Measurements from ENCODE around the gene PHRF1.

The PHRF1 gene

DNA sequence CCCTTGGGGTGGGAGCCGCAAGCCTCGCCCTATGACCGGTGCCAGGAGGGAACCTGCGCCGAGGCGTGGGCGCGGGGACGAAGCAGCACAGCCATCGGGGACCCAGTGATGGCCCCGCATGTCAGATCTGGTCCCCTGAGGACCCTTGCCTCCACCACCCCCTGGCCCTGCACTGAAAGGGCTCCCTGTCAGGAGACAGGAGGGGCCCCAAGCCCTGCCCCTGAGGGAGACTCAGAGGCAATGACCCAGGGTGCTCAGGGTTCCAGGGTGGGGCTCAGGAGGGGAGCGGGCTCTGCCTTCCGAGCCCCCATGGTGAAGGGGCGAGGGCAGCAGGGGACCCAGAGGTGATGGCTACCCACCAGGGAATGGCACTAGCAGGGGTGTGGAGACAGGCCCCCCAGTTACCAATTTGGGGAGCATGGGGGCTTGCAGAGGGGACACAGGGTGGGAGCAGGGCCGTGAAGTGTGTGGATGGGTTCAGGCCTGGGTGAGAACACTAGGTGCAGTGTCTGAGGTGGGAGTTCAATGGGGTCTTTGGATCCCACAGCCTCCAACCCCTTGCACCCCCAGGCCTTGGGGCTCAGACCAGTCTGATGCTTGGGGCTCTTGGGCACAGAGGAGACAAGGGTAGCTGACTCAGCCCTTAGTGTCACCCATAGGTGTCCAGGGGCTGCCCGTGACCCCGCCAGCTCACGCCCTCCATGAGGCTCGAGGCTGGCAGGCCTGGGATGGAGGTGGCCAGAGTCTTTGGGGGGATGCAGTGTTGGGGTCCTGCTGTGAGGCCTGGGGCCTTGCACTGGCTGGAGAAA lies 38.4 kb upstream of the PHRF1 start:
- in situ Hi-C loops (cut with MboI; ENCODE audit: low sequenced_read_pairs): no loop called here

DNA sequence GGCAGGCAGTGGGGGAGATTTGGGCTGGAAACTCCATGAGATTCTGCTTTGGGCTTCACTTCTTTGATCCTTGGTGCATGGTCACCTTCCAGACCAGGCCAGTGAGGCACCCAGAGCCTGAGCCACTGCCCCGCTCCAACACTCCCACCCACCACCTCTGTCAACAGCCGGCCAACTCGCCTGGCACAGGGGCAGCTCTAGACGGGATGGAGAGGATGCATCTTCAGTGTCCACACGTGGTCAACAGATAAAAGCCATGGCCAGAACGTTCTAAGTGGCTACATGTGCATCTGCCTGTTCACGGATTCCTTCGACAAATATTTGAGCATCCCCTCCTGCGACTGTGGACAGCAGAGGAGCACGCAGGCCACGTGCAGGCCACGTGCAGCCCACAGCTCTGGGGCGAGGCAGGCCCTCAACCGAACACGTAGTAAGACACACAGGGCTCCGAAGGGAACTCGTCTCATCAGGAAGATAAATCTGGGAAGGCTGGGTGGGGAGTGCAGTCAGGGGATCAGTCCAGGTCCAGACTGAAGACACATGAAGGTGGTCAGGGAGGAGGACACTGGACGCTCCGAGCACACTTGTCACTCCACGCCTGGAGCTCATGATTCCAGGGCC lies 37.7 kb upstream of the PHRF1 start:
- in situ Hi-C loops (cut with MboI; ENCODE audit: low sequenced_read_pairs): no loop called here

DNA sequence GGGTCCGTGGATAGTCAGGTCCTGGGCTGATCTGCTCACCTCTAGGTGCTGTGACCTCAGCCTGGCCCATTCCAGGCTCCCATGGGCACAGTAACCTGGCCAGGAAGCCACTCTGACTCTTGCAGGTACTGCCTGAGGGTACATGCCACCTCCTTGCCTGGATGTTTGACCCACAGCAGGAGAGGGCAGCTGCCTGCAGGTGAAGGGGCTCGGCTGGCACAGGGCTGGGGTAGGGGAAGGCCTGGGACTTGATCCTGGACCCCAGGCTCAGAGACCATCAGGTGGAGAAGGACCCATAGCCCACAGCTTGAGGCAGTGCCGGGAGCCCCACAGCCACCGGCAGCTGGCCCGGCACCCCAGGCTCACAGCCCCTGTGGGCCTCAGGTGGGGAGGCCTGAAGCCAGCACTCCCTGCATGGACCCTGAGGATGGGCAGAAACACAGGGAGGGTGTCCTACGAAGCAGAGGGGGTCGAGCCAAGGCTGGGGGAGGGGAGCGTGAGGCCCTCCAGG lies 36.2 kb upstream of the PHRF1 start:
- in situ Hi-C loops (cut with MboI; ENCODE audit: low sequenced_read_pairs): no loop called here

DNA sequence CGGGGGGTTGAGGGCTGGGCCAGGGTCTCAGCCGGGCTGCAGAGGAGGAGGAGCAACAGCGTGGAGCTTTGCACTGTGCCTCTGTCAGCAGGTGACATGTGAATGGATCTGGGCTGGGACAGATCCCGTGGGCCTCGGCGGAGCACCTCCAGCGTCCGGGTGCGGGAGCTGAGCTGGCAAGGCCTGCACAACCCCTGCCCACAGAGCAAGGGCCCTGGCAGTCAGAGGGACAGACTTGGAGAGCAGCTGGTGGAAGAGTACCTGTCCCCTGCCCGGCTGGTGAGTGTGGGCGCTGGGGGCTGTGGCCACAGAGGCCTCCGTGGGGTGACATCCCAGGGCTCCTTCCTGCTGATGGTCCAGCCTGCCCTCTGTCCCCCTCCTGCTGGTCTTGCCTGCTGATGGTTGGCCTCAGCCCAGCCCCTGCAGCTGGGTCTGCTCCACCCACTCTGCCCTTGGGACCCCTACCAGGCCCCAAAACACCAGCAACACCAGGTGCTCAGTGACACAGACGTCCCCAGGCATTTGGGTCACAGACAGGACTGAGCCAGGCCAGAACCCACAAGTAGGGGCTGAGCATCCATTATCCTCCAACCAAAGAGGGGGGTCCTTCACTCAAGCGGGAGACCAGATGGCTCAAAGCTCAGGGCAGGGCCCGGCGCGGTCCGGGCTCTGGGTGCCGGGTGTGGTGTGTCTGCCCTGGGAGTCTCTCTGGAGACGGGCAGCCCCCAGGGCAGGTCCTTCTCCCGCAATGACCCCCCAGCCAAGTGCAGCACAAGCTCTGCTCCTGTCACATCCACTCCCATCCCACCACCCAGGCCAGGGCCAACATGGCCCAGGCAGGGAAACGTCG lies 35.5 kb upstream of the PHRF1 start:
- in situ Hi-C loops (cut with MboI; ENCODE audit: low sequenced_read_pairs): no loop called here

DNA sequence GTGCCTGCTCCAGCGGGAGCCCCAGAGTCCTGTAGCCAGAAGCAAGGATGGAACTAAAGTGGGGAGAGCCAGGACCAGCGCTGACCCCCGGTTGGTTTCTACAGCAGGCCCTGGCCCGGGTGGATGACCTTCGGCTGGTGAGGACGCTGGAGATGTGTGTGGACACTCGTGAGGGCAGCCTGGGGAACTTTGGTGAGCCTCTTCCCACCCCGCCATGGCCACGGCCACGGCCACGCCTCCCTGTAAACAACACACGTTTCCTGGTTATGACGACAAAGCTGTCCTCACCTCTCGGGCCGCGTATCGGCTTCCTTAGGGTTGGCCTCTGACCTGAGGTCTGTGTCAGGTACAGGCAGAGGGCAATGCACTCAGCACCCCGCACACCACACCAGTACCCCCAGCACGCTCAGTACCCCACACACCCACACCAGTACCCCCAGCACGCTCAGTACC lies 34.8 kb upstream of the PHRF1 start:
- in situ Hi-C loops (cut with MboI; ENCODE audit: low sequenced_read_pairs): no loop called here

DNA sequence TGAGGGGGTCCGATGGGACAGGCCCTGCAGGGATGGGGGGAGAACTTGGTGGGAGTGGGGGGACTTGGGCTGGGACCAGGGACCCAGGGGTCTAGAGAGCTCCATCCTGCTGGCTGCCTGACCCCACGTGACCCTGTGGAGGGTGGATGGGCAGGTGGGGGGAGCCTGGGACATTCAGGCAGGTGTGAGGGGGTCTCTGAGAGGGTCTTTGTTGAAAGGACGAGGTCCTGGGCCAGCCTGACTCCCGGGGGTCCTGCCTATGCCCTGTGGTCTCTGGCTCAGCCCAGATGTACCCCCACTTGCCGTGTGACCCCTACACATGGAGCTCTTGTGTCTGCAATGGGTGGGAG lies 31.5 kb upstream of the PHRF1 start:
- in situ Hi-C loops (cut with MboI; ENCODE audit: low sequenced_read_pairs): no loop called here

DNA sequence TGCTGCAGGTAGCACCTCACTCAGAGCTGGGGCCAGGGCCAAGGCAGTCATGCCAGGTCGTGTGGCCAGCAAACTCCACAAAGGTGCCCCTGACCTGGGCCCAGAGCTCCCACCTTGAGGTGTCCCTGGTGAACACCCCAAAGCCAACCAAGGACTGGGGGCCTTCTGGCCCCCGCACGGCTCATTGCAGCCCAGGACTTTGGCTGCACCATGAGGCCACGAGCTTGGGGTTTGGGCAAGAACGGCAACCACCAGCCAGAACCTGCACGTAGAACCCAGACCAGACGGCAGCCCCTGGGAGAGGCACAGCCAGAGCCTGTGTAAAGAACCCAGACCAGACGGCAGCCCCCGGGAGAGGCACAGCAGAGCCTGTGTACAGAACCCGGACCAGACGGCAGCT lies 31.1 kb upstream of the PHRF1 start:
- in situ Hi-C loops (cut with MboI; ENCODE audit: low sequenced_read_pairs): no loop called here

DNA sequence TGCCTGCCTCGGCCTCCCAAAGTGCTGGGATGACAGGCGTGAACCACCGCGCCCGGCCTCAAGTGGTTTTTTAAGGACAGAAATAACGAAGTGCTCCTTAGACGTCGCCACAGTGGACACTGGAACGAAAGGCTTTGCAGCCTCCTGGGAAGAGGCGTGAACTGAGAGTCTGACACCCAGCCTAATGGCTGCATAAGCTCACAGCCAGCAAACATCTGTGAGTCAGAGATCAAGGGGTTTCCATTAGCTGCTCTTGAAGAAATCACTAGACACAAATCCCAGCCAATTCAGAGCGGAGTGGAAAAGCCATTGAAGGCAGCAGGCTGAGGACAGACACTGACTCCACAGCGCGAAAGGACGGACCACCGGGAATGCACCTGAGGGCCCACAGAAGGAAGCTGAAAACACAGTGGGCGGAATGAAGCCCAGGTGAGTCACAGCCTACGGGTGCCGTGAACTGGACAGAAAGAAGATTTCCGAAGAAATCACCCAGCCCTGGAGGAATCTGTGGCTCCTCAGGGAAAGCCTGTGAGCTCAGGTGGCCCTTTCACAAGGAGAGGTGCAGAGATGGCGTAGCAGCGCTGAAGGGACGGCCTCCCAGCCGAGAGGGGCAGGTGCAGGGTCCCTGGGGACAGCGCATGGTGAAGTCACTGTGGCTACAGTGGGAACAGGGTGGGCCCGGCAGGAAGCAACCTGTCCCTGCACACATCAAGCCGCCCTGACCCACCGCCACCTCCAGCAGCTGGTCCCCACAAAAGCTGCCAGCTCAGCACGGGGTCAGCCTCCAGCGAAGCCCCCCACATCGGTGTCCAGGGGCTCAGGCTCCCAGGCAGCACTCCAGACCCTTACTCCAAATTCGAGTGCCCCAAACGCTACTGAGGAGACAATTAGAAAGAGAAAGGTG lies 27.3 kb upstream of the PHRF1 start:
- in situ Hi-C loops (cut with MboI; ENCODE audit: low sequenced_read_pairs): no loop called here

DNA sequence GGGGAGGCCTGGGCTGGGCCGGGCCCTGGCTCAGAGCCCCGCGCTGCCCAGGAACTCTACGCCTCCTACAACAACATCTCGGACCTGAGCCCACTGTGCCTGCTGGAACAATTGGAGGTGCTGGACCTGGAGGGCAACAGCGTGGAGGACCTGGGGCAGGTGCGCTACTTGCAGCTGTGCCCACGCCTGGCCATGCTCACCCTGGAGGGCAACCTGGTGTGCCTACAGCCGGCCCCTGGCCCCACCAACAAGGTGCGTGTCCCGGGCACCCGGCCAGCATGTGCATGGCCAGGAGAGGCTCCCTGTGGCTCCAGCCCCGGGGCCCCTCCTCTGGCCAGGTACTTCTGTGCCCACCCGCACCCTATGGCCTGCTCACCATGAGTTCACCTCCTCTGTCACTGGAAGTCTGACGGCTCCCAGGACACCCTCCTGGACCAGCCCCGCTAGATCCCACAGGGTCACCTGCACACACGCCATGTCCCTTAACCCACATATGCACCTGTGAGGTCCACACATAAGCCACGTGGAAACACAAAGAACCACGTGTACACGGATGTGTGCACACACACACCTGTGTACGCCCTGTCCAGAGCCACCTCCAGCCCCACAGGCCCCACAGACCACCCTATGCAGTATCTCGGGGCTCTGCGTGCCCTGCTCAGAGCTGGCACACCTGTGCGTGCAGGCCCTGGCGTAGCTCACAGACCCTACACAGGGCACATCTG lies 26.1 kb upstream of the PHRF1 start:
- in situ Hi-C loops (cut with MboI; ENCODE audit: low sequenced_read_pairs): loop anchor here (25.0 kb wide), 1 partner anchor 162 kb away; the partner anchor contains the start of gene EPS8L2

DNA sequence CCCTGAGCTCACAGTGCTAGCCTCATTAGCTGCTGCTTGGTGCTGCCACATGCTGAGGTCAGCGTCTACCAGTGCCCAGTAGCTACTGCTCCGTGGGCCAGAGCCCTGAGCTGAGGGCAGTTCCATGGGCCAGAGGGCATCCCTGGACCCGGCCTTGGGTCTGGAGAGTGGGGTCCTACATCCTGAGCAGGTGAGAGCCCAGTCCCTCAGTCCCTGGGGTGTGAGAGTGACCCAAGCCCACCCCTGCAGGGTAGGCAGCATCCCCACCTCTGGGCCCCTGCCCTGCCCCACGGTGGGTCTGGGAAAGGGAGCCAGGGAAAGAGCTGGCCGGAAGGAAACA lies 25.6 kb upstream of the PHRF1 start:
- in situ Hi-C loops (cut with MboI; ENCODE audit: low sequenced_read_pairs): loop anchor here (25.0 kb wide), 1 partner anchor 162 kb away; the partner anchor contains the start of gene EPS8L2

DNA sequence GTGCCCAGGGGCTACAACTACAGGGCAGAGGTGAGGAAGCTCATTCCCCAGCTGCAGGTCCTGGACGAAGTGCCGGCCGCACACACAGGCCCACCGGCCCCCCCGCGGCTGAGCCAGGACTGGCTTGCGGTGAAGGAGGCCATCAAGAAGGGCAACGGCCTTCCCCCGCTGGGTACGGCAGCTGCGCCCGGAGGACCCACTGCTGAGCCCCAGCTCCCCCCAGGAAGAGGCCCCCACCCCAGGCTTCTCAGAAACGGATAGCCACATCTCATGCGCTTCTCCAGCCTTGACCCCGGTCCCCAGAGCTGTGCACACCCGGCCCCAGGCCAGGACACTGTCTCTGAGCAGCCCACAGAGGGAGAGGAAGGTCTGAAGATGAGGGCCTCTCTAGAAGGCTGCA lies 25.1 kb upstream of the PHRF1 start:
- in situ Hi-C loops (cut with MboI; ENCODE audit: low sequenced_read_pairs): loop anchor here (25.0 kb wide), 1 partner anchor 161 kb away; the partner anchor contains the start of gene EPS8L2

DNA sequence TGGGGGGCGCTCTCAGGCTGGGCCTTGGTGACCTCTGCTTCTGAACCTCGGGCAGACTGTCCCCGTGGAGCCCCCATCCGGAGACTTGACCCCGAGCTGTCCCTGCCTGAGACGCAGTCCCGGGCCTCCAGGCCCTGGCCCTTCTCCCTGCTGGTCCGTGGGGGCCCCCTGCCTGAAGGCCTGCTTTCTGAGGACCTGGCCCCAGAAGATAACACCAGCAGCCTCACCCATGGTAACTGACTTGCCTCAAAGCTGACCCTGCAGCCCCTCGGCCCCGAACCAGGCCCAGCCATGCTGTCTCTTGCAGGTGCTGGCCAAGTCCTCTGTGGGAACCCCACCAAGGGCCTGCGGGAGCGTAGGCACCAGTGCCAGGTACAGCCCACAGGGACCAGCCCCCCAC lies 24.7 kb upstream of the PHRF1 start:
- in situ Hi-C loops (cut with MboI; ENCODE audit: low sequenced_read_pairs): loop anchor here (25.0 kb wide), 1 partner anchor 161 kb away; the partner anchor contains the start of gene EPS8L2

DNA sequence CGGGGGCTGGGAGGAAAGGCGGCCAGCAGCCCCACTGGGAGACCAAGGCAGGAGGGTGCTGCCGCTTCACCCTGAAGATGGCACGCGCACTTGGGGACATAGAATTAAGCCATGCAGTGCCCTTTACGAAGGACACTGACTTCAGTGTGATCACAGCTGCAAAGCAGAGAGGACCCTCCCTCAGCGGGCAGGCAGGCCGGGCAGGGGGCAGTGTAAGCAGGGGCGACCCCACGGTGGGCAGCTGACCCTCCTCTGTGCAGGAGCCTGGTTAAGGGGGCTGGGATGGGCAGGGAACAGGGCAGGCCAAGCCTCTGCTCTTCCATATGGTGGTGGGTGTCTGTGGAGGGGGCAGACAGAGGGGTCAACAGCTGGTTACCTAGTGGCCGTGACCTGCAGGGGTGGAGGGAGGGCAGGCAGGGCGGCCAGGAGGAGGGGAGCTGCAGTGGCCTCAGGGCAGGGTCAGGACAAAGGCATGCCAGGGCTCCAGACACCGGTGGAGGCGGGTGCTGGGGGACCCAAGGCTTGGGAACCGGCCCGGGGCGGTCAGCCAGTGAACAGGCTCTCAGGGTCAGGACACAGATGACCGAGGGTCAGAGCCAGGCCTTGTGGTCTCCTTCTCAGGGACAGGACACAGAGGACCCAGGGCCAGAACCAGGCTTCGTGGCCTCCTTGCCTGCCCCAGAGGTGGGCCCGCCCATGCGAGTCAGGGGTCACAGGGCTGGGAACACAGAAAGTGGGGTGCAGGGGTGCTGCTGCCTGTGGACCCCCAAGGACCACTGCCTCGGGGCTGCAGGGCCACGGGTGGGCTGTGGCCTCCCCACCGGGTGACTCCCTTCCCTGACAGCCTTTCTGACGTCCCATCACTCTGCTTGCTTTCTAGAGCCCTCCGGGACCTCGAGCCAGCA lies 22.9 kb upstream of the PHRF1 start:
- in situ Hi-C loops (cut with MboI; ENCODE audit: low sequenced_read_pairs): loop anchor here (25.0 kb wide), 1 partner anchor 159 kb away; the partner anchor contains the start of gene EPS8L2

DNA sequence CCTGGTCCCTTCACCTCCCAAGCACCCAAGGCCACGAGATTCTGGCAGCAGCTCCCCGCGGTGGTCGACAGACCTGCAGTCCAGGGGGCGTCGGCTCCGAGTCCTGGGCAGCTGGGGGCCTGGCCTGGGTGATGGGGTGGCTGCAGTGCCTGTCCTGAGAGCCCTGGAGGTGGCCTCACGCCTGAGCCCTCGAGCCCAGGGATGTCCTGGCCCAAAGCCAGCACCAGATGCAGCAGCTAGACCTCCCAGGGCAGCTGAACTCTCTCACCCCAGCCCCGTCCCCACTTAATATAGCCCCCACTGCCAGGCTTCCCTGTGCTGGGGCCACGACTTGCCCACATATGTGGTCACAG lies 22.3 kb upstream of the PHRF1 start:
- in situ Hi-C loops (cut with MboI; ENCODE audit: low sequenced_read_pairs): loop anchor here (25.0 kb wide), 1 partner anchor 158 kb away; the partner anchor contains the start of gene EPS8L2

DNA sequence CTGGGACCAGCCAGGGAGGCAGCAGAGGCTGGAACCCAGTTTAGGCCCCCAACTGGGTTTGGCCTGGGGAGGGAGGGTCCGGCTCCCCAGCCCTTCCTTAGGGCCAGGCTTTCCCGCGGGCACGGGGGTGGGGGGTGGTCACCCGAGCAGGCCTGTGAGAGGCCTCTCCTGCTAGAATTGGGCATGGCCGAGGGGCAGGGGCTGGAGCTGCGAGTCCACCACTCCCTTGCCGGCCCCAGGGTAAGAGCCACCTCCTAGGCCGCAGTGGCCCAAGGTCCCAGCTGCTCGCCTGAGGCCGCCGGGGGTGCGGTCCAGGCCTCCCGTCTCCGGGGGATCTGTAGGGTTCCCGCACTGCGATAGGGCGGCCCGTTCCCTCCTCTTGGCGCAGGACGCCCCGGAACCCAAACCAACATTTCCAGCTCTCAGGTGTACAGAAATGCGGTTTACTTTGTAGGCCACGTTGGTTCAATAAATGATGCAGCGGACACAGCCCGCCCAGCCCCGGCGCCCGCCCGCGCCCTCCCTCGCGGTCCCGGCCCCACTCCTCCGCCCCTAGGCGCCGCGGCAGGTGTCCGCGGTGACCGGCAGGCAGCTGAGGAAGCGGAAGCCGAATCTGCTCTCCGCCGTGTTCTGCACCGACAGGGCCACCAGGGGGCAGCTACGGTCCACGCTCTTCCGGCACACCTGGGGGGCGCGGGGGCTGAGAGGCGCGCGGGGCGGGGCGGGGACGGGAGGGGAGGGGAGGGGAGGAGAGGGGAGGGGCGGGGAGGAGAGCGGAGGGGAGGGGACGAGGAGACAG lies 21.6 kb upstream of the PHRF1 start:
- in situ Hi-C loops (cut with MboI; ENCODE audit: low sequenced_read_pairs): loop anchor here (25.0 kb wide), 1 partner anchor 158 kb away; the partner anchor contains the start of gene EPS8L2

DNA sequence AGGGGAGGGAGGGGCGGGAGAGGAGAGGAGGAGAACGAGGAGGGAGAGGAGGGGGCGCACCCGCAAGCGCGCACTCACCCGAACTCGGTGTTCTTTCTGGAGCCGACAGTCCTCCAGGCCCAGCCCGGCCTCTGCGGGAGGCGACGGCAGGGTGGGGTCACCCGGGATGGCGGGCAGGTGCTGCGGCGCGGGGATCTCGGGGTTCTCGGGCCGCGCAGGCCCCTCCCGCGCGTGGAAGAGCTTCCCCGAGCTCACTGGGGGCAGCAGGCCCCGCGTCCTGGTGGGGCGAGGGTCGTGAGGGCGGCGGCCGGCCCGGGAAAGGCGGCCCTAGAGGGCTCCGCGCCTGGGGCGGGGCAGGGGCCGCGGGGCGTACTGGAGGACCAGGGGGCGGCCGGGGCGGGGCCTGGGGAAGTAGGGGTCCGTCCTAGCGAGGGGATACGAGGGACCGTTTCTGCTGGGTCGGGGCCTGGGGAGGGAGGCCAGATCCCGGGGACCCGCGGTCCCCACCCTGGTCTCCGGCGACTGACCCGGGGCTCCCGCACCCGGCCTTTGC lies 21.0 kb upstream of the PHRF1 start:
- in situ Hi-C loops (cut with MboI; ENCODE audit: low sequenced_read_pairs): loop anchor here (25.0 kb wide), 1 partner anchor 157 kb away; the partner anchor contains the start of gene EPS8L2

Data from HL-60/S4 (cell line).